GM20431 (cell line): ENCODE results near the gene SLC25A23.

ENCODE experiments used
- in situ Hi-C: fragments of 300-500 bp; cut with MseI, MboI; formaldehyde crosslinking; loops from one replicate; pipeline ENCODE4 v1.15.0; 2020; ENCODE audit warnings: low sequenced_read_pairs; ENCODE audit not compliant: unreplicated experiment

Gene SLC25A23

GRCh38 chr19:6482343-6482686 lies 22.7 kb upstream of the SLC25A23 start:
- in situ Hi-C loops: no loop called here

DNA sequence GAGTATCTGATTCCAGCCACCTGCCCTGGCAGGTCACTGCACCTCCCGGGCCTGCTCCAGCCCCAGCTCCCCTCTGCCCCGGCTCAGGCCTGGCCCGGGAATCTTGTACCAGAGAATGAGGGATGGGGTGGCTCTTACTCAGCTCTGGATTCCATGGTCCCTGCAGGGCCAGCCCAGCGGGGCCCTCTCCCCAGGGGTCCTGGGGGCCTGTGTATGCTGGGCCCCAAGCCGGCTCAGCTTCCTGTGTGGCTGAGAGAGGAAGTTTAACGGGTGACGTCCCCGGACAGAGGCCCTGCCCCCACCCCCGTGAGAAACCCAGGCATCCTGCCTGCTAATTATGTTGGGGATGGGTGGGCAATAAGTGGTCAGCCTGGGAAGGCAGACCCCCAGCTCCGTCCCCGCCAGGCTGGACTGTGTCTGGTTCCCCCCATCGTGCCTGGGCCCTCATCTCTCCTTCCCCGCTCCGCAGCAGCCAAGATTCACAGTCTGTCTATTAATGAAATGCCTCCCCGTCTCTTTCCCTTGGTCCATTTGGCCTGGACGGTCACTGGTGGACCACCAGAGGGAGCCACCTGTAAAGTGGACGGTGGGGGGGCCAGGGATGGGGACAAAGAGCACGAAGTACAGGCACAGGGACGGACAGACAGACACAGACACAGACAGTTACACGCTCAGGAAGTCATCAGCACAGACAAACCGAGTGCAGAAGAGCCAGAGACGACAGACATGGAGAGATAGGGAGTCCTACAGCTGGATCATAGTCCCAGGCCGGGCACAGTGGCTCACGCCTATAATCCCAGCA lies 22.1 kb upstream of the SLC25A23 start, which contains the start of gene DENND1C:
TSS of gene DENND1C (minus strand) at position 247 of the 802 bp plus-strand sequence. CDS start at position 155, 92 bp downstream.
- in situ Hi-C loops: no loop called here

DNA sequence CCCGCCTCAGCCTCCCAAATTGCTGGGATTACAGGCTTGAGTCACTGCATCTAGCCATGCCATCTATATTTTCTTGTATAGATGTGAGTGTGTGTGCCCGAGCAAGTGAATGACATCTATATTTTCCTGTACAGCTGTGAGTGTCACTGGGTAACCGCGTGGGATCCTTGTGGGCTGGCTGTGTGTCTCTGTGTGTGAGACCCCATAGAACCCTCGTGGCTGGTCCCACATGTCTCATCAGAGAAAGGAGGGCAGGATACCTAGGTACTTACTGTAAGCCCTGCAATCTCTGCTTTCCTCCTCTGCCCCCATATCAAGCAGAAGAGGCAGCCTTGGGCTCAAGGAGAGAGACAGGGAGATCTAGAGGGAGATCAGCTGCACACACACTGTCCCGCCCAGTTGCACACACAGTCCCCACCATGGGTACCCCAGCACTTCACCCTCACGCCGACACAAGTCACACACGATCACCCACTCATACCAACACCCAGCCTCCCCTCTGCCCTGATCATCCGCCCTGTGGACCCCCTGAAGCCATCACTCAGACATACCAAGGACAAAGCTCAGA lies 21.3 kb upstream of the SLC25A23 start:
- in situ Hi-C loops: no loop called here

DNA sequence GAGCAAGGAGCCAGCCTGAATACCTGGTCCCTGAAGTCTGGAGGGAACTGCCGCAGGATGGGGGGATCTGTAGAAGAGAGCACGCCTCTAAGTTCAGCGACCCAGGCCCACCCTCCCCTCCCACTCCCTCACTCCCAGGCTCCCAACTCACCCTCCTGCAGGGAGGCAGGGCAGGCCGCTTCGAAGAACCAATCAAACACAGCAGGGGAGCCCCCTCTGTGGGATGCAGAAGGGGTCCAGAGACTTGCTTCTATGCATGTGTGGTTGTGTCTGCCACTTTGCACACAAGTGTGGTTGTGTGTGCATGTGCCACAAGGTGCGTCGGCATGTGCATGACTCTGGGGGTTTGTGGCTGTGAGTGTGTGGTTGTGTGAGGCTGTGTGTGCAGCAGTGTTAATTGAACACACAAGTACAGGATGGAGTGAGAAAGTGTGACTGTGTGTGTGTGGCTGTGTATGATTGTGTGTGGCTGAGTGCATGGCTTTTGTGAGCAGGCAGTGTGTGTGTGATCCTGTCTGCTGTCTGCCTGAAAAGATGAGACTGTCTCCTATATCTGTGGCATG lies 20.3 kb upstream of the SLC25A23 start:
- in situ Hi-C loops: no loop called here

DNA sequence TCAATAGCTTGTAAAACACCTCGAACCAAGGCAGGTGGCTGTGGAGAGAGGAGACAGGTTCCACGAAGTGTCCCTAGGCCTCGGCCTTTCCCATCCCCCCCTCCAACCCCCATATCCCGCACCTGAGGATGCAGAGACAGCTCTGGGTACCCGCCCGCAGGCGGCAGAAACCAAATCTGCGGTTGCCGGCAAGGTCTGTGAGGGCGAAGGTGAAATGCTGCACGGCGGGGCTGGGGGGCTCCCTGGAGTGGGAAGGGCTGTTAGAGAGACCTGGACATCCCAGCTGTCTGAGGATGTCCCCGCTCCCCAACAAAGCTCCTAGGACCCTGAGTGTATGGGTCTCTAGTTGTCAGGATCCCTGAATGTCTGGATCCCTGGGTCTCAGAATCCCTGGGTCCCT lies 19.2 kb upstream of the SLC25A23 start:
- in situ Hi-C loops: no loop called here

- in situ Hi-C loops: no loop called here
These were observed 17.4 kb upstream of the SLC25A23 start for GRCh38 chr19:6476896-6477431.

DNA sequence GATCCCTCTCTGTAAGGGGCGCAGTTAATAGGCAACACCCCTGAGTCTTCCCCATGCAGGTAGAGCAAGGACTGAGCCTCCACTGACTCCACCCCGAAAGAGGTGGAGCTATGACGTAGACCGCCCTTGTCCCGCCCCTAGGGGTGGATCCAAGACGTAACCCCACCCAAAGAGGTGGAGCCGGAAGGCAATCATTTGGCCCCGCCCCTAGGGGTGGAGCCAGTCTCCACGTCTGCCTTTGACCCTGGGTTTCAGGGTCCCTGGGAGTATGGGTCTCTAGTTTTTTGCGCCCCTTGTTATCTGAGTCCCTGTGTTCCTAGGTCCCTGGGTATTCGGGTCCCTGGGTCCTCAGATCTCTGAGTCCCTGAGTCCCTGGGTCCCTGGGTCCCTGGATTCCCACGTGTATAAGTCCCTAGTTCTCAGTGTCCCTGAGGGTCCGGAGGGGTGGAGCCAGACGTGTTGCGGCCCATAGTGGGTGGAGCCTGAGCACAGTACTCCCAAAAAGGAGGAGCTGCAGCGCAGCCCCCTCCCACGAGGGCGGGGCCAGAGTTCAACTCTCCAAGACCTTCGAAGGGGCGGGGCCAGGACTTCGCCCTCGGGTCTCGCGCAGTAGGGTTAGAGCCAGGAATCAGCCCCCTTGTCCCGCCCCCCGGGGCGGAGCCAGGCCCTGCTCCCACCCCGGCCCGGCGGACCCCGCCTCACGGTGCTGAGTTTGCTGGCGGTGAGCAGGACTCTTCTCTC lies 16.7 kb upstream of the SLC25A23 start:
- in situ Hi-C loops: no loop called here

DNA sequence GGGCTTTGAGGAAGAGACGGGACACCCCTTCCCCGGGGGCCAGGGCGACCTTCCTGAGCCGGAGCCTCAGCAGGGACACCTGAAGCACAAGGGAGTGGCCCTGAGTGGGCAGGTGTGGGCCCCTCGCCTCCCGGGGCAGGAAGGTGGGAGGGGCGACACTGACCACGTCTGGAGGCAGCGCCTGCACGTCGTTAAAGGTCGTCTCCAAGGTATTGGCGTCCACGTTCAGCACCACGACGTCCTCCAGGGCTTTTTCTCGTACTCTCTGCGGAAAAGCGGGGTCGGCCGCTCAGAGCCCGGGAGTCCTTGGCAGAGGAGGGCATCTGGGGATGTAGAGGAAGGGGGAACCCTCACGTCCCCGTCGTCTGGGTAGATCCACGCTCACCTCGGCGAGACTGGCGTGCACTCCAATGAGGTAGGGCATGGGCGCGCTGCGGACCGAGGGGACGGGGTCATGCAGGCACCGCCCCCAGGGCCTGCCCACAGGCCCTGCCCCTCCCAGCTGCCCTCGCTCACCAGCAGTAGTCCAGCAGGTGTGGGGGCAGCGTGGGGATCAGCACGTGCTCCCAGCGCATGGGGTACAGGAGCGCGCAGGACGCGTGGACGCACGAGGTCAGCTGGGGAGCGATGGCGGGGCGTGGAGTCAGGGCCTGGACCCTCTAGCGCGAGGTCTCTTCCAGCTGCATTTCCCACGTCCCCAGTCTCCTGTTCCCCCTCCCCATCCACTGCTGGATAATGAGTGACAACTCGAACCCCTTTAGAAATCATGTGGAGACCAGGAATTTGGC lies 15.9 kb upstream of the SLC25A23 start:
- in situ Hi-C loops: no loop called here

- in situ Hi-C loops: no loop called here
These were observed 14.1 kb upstream of the SLC25A23 start for GRCh38 chr19:6473647-6474046.

DNA sequence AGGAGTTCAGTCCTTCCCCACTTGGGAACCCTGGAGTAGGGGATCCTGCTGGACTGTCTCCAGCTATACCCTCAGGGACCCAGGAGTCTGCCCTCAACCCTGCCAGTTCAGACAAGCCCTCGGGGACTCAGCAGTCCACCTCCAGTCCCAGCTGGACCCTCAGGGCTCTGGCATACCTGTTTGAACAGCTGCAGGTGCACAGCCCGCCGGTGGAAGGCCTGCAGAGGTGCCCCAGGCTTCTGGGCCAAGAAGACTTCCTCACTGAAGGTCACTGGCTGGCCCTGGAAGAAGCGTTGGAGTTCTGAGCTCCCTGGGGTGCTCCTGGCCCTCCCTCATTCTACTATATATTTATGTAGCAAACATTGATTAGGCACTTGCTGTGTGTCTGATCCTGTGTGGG lies 13.1 kb upstream of the SLC25A23 start:
- in situ Hi-C loops: no loop called here

- in situ Hi-C loops: no loop called here
These were observed 11.5 kb upstream of the SLC25A23 start for GRCh38 chr19:6471076-6471475.

GRCh38 chr19:6470173-6470572 lies 10.6 kb upstream of the SLC25A23 start:
- in situ Hi-C loops: no loop called here

DNA sequence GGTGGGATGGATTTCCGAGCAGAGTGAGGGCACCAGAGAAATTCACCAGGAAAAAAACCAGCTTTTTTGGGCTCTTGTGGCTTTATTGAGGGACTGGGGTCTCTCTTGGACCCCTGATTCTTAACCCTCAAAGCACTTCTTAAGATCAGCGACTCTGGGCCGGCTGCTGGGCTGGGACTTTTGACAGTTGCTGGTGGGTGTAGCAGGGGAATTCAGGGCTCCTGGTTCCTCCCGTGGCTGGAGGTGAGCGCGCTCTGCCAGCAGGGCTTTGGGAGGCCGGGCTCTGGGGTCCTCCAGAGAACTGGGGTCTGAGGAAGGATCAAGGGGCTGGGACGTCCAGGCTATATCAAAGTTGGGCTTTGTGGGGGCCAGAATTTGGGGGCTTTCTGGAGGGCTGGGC lies 7.8 kb upstream of the SLC25A23 start:
- in situ Hi-C loops: no loop called here

DNA sequence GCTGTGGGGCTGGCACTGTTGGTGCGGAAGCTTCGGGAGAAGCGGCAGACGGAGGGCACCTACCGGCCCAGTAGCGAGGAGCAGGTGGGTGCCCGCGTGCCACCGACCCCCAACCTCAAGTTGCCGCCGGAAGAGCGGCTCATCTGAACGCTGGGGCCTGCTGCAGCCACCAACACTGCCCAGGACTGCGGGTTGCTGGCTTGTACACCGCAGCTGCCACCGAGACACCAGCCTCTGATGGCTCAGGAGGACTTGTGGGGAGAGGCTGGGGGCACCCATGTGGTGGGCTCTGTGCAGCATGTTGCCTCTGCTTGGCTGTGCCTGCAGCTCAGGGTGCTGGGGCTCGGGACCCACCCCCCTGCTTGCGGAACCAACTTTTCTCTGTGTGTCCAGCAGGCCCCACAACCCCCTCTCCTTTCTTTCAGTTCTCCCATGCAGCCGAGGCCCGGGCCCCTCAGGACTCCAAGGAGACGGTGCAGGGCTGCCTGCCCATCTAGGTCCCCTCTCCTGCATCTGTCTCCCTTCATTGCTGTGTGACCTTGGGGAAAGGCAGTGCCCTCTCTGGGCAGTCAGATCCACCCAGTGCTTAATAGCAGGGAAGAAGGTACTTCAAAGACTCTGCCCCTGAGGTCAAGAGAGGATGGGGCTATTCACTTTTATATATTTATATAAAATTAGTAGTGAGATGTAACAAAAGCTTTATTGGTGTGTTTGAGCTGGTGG lies 7.1 kb upstream of the SLC25A23 start:
- in situ Hi-C loops: no loop called here

GRCh38 chr19:6465663-6466062 lies 6.1 kb upstream of the SLC25A23 start:
- in situ Hi-C loops: no loop called here

- in situ Hi-C loops: no loop called here
These were observed 5.4 kb upstream of the SLC25A23 start for GRCh38 chr19:6465006-6465405.

DNA sequence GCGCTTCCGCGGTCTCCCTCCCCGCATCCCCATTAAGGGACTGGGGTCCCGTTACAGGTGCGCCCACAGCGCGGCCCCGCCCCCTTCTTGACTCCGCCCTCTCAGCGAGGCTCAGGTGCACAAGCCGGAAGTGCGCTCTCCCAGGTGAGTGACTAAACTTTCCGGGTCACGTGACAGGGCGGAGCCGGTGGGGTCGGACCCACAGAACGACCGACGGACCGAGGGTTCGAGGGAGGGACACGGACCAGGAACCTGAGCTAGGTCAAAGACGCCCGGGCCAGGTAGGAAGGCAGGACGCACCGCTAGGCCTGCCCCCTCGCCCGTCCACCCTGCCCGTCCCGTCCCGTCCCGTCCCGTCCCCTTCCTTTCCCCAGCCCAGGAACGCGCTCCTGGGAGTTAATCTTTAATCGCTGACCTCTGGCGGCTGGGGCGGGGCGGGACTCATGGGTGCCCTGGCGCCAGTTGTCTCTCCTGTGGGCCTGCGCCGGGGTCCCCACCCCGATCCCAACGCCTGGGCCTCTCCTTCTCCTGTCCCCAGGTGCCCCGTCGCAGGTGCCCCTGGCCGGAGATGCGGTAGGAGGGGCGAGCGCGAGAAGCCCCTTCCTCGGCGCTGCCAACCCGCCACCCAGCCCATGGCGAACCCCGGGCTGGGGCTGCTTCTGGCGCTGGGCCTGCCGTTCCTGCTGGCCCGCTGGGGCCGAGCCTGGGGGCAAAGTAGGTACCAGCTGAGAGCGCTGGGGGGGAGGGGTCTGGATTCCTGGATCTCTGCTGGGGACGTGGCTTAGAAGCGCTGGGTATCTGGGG lies 4.7 kb upstream of the SLC25A23 start, which contains the start of gene CRB3:
TSS of gene CRB3 (plus strand) at position 202 of the 804 bp plus-strand sequence. CDS start at position 633, 431 bp downstream.
- in situ Hi-C loops: no loop called here
